GM20000 (cell line): ENCODE data around the gene ZNF358.

Source experiments
- DNase-seq: peaks from one replicate; pipeline ENCODE4 v3.0.0; 2012; ENCODE audit warnings: low spot score
- CTCF ChIP-seq: IDR thresholded peaks from 2 replicates; pipeline ENCODE4 v1.5.1; 2012; ENCODE audit warnings: mild to moderate bottlenecking, control low read depth; ENCODE audit errors: extremely low read depth, missing control alignments

The ZNF358 gene

GRCh38 chr19:7528192-7528519 lies 12.3 kb downstream of the ZNF358 start:
- DNase-seq, result no peak
- TF ChIP-seq CTCF, result no peak

- DNase-seq, result no peak
- TF ChIP-seq CTCF, result no peak
Measured at GRCh38 chr19:7528522-7529245, 12.8 kb downstream of the ZNF358 start.

GRCh38 chr19:7529246-7529600 lies 13.3 kb downstream of the ZNF358 start:
- DNase-seq, result no peak
- TF ChIP-seq CTCF, result no peak

GRCh38 chr19:7529610-7530490 lies 13.9 kb downstream of the ZNF358 start:
- no peak for DNase-seq
- no peak for TF ChIP-seq CTCF

- TF ChIP-seq CTCF, result no peak
- no peak for DNase-seq
Measured at GRCh38 chr19:7533281-7533885, 17.5 kb downstream of the ZNF358 start.

GRCh38 chr19:7533925-7534480 lies 18.1 kb downstream of the ZNF358 start:
- TF ChIP-seq CTCF, result no peak
- peak; percentile 95 for DNase-seq
